PC-3 (cell line): ENCODE measurements around the gene SBNO2. TPM values are rescaled to one million over a fixed set of nuclear protein-coding genes. Genes with fewer than 3 reads are reported as not detected.
A peak's percentile ranks its signal among the peaks of the same experiment; 100 is the strongest.

Experiments used
- ATAC-seq: fragments of 200-7000 bp; cut with Tn5 transposase; 2 replicates; pipeline ENCODE4 v1.9.1; 2020; ENCODE audit warnings: mild to moderate bottlenecking, moderate library complexity
- BruUV-seq: library from RNA; stranded (reverse); fragments of 400-500 nt; replicated peaks from 2 replicates; lab custom pipeline; 2021; lab: Mats Ljungman, UMichigan
- CTCF ChIA-PET: fragments of 300-600 bp; sonication (Branson Sonifier 250); formaldehyde crosslinking; loops from one replicate; lab custom pipeline; 2022; ENCODE audit warnings: antibody characterized with exemption; lab: Charles Lee
- POLR2A ChIA-PET: fragments of 300-600 bp; sonication (Branson Sonifier 250); formaldehyde crosslinking; loops from one replicate; lab custom pipeline; 2022; ENCODE audit warnings: antibody characterized with exemption; ENCODE audit not compliant: unreplicated experiment; lab: Charles Lee
- DNase-seq: peaks from one replicate; pipeline ENCODE4 v3.0.0-alpha.2; 2015
- H2AFZ ChIP-seq: fragments of 300-600 bp; sonication (generic); 2 replicates; pipeline ENCODE4 v1.6.0; 2016; ENCODE audit warnings: antibody characterized with exemption, low read length
- H3F3A ChIP-seq: fragments of 300-600 bp; sonication (generic); one replicate; pipeline ENCODE4 v1.6.0; 2017; ENCODE audit warnings: antibody characterized with exemption, low read length, control low read depth, mild to moderate bottlenecking; ENCODE audit not compliant: unreplicated experiment
- H3K27ac ChIP-seq: fragments of 300-600 bp; sonication (generic); 2 replicates; pipeline ENCODE4 v1.5.1; 2016; ENCODE audit warnings: mild to moderate bottlenecking, low read length
- H3K27me3 ChIP-seq: fragments of 300-600 bp; sonication (generic); 2 replicates; pipeline ENCODE4 v1.6.1; 2016; ENCODE audit warnings: low read length, mixed read lengths
- H3K36me3 ChIP-seq: fragments of 300-600 bp; sonication (generic); 2 replicates; pipeline ENCODE4 v1.6.1; 2016; ENCODE audit warnings: low read depth, mixed run types, low read length, mixed read lengths
- H3K4me1 ChIP-seq: fragments of 300-600 bp; sonication (generic); 2 replicates; pipeline ENCODE4 v1.5.1; 2016; ENCODE audit warnings: low read length; ENCODE audit not compliant: insufficient read depth
- H3K4me2 ChIP-seq: fragments of 300-600 bp; sonication (generic); 2 replicates; pipeline ENCODE4 v1.6.0; 2016; ENCODE audit warnings: low read length
- H3K4me3 ChIP-seq: fragments of 300-600 bp; sonication (generic); 2 replicates; pipeline ENCODE4 v1.5.1; 2016; ENCODE audit warnings: mild to moderate bottlenecking, low read length, mixed read lengths
- H3K79me2 ChIP-seq: fragments of 300-600 bp; sonication (generic); 2 replicates; pipeline ENCODE4 v1.6.1; 2017; ENCODE audit warnings: low read length, mixed read lengths
- H3K9ac ChIP-seq: fragments of 300-600 bp; sonication (generic); 2 replicates; pipeline ENCODE4 v1.6.0; 2016; ENCODE audit warnings: mild to moderate bottlenecking, low read length
- H3K9me2 ChIP-seq: fragments of 300-600 bp; sonication (generic); replicated peaks from 2 replicates; pipeline ENCODE4 v1.6.1; 2016; ENCODE audit warnings: mixed run types, low read length, mixed read lengths
- H3K9me3 ChIP-seq: fragments of 300-600 bp; sonication (generic); 2 replicates; pipeline ENCODE4 v1.6.1; 2016; ENCODE audit warnings: low read length, mixed read lengths
- H4K20me1 ChIP-seq: fragments of 300-600 bp; sonication (generic); 2 replicates; pipeline ENCODE4 v1.6.1; 2016; ENCODE audit warnings: low read length, mixed read lengths
- CTCF ChIP-seq: fragments of 300-600 bp; sonication (generic); conservative IDR thresholded peaks from 2 replicates; pipeline ENCODE4 v1.5.1; 2017; ENCODE audit warnings: antibody characterized with exemption, low read depth, mild to moderate bottlenecking, low read length
- EZH2 ChIP-seq: fragments of 300-600 bp; sonication (generic); IDR thresholded peaks from one replicate; pipeline ENCODE4 v1.6.1; 2017; ENCODE audit warnings: antibody characterized with exemption, mild to moderate bottlenecking, low read length; ENCODE audit not compliant: unreplicated experiment
- EZH2phosphoT487 ChIP-seq: fragments of 300-600 bp; sonication (generic); IDR thresholded peaks from 2 replicates; pipeline ENCODE4 v1.6.1; 2018; ENCODE audit warnings: mild to moderate bottlenecking, antibody characterized with exemption, low read length, borderline replicate concordance
- intact Hi-C: fragments of 100-400 bp; cut with micrococcal nuclease; formaldehyde crosslinking; loops from 2 replicates; pipeline ENCODE4 v1.9.0; 2023
- total RNA-seq: library from RNA; depleted of rRNA; stranded (reverse); fragments of >200 nt; gene quantifications from 2 replicates; pipeline ENCODE4 v1.2.3, GENCODE V29; 2014

Gene SBNO2
- total RNA-seq, 1 experiment from 2014 or later, result 62.4 TPM

- Histone ChIP-seq H3F3A (peaks cover 4% of the 10 kb centered on the region), H3K27ac (peak overlapping the region; percentile 40), H3K9me2 (no peaks in the 10 kb centered on the region), H3K4me2 (no peak overlapping the region), H3K9me3 (no peaks in the 10 kb centered on the region), H3K36me3 (no peaks in the 10 kb centered on the region; the same call in 1 of the 2 replicates), H3K9ac (no peak overlapping the region), H3K79me2 (peaks cover 6% of the 10 kb centered on the region; the same call in 1 of the 2 replicates), H2AFZ (no peak overlapping the region), H3K4me3 (no peak overlapping the region), H3K27me3 (no peaks in the 10 kb centered on the region), H3K4me1 (peaks cover 16% of the 10 kb centered on the region), H4K20me1 (peaks cover 3% of the 10 kb centered on the region; the same call in 1 of the 2 replicates)
- CTCF ChIA-PET, result interaction anchor here (0.6 kb wide), 1 partner anchor 10 kb away, joined by 3 read pairs; no protein-coding TSS in a partner anchor
- ATAC-seq, result peak; percentile 21
- BruUV-seq, result no TSS peak
- intact Hi-C loops, result loop anchor here (10.0 kb wide), 1 partner anchor 68 kb away; the partner anchor contains the start of gene SBNO2
- no peak for TF ChIP-seq EZH2
- peak; percentile 37 for TF ChIP-seq CTCF
- TF ChIP-seq EZH2phosphoT487, result no peak
- POLR2A ChIA-PET, result no interaction called here
- DNase-seq, result peak; percentile 60
Measured at GRCh38 chr19:1106841-1107660, 67.0 kb downstream of the SBNO2 start.

GRCh38 chr19:1105873-1106840, 67.9 kb downstream of the SBNO2 start:
- no peaks in the 10 kb centered on the region; the same call in 1 of the 2 replicates for H3K36me3 ChIP-seq
- DNase-seq (no peak), ATAC-seq (no peak)
- peaks cover 3% of the 10 kb centered on the region; the same call in 1 of the 2 replicates for H4K20me1 ChIP-seq
- peak overlapping the region; percentile 77; the same call in 1 of the 2 replicates for H3K4me3 ChIP-seq
- no peaks in the 10 kb centered on the region for H3K9me2 ChIP-seq
- no peak overlapping the region for H3K27ac ChIP-seq
- no peaks in the 10 kb centered on the region for H3K9me3 ChIP-seq
- peaks cover 25% of the 10 kb centered on the region for H3K4me1 ChIP-seq
- intact Hi-C loops, result loop anchor here (10.0 kb wide), 1 partner anchor 69 kb away; the partner anchor contains the start of gene SBNO2
- TF ChIP-seq EZH2 (no peak), EZH2phosphoT487 (no peak), CTCF (no peak)
- peak overlapping the region; percentile 90 for H3K4me2 ChIP-seq
- no TSS peak for BruUV-seq
- no peak overlapping the region for H2AFZ ChIP-seq
- POLR2A ChIA-PET, result no interaction called here
- H3K9ac ChIP-seq, result no peak overlapping the region
- CTCF ChIA-PET, result interaction anchor here (0.6 kb wide), 1 partner anchor 9 kb away, joined by 3 read pairs; no protein-coding TSS in a partner anchor
- peaks cover 4% of the 10 kb centered on the region for H3F3A ChIP-seq
- peaks cover 6% of the 10 kb centered on the region; the same call in 1 of the 2 replicates for H3K79me2 ChIP-seq
- H3K27me3 ChIP-seq, result no peaks in the 10 kb centered on the region
